Occipital lobe (tissue), 2 donors: Measurements from ENCODE around the gene ZNF618. TPM values are rescaled to one million over a fixed set of nuclear protein-coding genes. Genes with fewer than 3 reads are reported as not detected.

Experiments
- DNase-seq: peaks from one replicate; lab custom pipeline; 2025; lab: John Stamatoyannopoulos, UW
- total RNA-seq: library from RNA; depleted of rRNA; stranded (reverse); fragments of >200 nt; gene quantifications from one replicate; pipeline ENCODE4 v1.2.3, GENCODE V29; 2014

Gene ZNF618, protein sequence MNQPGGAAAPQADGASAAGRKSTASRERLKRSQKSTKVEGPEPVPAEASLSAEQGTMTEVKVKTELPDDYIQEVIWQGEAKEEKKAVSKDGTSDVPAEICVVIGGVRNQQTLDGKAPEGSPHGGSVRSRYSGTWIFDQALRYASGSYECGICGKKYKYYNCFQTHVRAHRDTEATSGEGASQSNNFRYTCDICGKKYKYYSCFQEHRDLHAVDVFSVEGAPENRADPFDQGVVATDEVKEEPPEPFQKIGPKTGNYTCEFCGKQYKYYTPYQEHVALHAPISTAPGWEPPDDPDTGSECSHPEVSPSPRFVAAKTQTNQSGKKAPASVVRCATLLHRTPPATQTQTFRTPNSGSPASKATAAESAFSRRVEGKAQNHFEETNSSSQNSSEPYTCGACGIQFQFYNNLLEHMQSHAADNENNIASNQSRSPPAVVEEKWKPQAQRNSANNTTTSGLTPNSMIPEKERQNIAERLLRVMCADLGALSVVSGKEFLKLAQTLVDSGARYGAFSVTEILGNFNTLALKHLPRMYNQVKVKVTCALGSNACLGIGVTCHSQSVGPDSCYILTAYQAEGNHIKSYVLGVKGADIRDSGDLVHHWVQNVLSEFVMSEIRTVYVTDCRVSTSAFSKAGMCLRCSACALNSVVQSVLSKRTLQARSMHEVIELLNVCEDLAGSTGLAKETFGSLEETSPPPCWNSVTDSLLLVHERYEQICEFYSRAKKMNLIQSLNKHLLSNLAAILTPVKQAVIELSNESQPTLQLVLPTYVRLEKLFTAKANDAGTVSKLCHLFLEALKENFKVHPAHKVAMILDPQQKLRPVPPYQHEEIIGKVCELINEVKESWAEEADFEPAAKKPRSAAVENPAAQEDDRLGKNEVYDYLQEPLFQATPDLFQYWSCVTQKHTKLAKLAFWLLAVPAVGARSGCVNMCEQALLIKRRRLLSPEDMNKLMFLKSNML
- total RNA-seq: 5.8 TPM

DNA sequence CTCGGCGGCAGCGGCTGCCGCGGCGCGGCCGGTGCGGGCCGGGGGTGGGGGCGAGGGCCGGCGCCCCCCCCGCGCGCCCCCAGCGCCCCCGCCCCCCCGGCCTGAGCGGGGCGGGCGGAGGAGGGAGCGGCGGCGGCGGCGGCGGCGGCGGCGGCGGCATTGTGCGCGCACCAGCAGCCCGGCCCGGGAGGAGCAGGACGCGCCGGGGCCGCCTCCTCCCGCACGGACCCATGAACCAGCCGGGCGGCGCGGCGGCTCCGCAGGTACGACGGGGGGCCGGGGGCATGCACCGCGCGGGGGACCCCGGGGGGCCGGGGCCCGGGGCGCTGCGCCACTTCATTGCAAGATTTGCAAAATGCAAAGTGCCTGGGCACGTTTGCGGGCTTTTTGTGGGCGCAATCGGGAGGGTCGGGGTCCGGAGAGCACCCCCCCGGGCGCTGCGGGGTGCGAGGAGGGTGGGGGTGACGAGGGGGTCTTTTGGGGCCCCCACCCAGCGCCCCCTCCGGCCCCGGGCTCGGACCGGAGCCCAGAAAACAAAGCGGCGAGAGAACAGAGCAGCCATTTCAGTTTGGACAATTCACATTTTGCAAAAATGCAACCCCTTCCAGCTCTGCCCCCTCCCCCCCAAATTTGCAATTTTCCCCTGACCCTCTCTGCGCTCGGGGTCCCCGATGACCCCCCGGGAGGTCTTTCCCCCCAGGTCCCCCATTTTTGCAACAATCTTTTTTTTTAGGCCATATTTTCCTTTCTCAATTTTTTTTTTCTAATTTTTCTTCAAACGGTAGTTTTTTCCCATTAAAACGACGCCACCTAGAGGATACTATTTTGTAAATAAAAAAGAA is at the start of gene ZNF618:
TSS of gene ZNF618 (plus strand) at position 159 of the 842 bp plus-strand sequence. CDS start at position 231, 72 bp downstream.
- DNase-seq: no peak

DNA sequence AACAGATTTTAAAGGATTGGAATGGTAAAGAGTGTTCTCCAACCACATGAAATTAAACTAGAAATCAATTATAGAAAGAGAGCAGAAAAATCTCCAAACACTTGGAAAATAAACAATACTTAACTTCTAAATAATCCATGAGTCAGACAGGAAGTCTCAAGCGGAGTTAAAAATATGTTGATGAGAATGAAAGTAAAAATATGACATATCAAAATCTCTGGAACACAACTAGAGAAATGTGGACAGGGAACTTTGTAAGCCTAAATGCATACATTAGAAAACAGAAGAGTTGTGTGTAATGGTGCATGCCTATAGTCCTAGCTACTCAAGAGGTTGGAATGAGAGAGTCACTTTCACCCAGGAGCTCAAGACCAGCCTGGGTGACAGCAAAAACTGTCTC is 47.9 kb upstream of the ZNF618 start:
- no peak for DNase-seq

DNA sequence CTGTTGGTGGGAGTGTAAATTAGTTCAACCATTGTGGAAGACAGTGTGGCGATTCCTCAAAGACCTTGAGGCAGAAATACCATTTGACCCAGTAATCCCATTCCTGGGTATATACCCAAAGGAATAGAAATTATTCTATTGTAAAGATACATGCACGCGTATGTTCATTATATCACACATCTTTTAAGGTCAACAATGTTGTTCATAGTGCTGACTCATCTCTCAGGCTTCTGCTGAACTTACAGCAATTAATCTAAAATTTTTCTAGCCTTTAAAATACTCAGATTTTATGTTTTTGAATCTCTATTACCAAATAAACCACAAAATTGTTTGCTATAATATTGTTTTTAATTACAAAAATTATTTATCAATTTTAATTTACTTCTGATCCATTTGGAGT is 38.8 kb upstream of the ZNF618 start:
- DNase-seq: no peak

DNA sequence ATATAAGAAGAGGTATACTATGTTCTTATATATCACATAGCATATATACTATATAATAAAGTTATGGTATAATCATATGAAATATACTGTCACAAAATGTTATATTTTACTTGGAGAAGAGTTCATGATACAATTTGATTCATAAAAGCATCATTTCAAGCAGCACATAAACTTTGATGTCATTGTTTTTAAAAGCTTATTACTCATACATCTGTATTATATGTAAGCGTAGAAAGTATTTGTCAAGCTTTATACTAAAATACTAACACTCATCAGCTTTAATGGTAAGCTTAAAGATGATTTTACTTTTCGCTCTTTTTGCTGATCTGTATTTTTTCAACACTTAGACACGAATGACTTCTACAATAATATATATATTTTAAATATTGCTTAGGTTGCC is 34.0 kb upstream of the ZNF618 start:
- no peak for DNase-seq

DNA sequence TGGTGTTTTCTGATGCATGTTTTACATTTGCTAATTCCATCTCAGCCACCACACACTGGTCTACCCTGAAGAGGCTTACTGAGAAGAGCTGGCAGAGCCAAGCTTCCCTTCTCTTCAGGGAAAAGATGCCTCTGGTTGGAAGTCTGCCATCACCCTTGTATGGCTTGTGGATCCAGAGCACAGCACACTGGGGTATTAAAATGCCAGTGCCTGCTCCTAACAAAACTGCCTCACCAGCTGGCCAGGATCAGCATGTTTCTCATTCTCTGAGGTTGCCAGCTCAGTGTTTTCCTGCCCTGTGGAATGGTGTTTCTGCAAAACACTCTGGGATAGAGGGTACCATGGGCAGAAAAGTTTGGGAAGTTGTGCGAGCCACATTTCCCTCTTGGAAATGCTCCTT is 31.6 kb upstream of the ZNF618 start:
- DNase-seq: no peak

DNA sequence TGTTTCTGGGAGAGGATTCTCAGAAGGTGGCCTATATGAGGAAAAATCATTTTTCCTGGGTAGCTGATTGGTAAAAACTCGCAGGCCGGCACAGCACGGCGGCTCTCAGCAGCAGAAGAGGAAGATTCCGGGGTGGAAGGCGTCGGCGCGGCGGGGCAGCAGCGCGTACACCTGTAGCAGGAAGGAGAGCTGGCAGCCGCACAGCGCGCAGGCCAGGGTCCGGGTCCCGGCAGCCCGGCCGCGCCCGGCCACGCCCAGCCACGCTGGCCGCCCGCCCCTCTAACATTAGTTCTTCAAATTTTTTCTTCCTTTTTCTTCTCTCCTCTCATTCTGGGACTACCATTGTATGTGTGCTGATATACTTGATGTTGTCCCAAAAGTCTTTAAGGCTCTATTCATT is 24.8 kb upstream of the ZNF618 start:
- no peak for DNase-seq

DNA sequence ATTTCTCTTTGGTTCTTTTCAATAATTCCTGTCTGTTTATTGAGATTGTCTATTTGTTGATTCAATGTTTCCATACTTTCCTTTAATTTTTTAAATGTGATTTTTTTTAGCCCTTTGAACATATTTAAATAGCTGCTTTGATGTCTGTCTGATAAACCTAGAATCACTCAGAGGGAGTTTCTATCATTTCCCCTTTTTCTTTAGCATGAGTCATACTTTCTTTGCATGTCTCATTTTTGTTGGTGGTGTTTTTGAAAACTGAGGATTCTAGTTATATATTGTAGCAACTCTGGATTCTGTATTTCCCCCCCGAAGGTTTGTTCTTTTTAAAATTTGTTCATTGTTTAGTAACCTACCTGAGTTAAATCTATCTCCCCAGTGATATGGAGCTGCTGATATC is 24.2 kb upstream of the ZNF618 start:
- DNase-seq: no peak

DNA sequence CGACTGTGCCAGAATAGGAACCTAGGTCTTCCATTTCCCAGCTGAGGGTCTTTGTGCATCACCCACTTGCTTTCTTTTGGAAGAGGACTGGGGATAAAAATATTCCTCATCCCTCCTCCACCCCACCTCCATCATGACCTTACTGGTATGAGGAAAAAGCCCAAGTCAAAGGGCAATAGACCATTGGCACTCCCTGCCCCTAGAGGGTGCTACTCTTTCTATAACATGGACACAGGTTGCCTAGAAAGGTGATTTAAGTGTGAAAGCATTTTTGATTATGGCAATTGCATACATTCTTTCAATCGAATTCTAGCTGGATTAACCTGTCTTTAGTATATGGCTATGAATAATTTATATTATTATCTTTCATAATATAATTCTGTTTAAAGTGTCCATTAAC is 22.8 kb upstream of the ZNF618 start:
- DNase-seq: no peak

DNA sequence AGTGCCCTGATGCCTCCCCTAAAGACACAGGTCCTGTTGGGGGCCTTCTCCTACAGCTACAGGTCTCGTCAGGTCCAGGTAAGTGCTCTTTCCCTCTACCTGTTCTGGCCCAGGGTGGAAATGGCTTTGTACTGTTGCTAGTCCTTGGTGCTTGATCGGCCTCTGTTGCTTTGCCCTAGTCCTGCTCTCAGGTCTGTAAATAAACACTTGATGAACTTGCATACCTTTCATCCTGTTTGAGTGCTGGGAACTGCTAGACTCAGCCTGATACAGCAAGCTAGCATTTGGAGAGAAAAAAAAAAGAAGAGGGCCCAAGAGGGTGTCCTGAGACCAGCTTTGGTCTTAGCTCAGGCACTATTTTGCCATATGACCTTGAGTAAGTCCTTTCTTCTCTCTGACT is 21.8 kb upstream of the ZNF618 start:
- DNase-seq: no peak

DNA sequence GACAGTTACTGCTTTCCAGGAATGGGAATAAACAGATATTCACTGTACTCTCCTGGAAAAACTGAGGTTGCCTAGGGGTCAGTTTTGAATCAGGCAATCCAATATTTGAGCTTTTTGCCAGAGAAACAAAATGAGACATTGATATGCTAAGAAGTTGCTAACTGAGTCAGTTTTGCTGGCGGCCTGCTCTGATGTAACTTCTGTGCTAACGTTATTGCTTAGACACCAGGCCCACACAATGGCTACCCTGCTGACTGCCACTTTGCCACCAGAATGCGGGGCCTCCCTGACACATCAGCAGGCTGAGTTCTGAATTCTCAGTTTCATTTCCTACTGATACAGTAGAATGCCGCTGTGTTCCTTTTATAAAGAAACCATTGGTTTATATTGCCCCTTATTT is 18.2 kb upstream of the ZNF618 start:
- DNase-seq: no peak

DNA sequence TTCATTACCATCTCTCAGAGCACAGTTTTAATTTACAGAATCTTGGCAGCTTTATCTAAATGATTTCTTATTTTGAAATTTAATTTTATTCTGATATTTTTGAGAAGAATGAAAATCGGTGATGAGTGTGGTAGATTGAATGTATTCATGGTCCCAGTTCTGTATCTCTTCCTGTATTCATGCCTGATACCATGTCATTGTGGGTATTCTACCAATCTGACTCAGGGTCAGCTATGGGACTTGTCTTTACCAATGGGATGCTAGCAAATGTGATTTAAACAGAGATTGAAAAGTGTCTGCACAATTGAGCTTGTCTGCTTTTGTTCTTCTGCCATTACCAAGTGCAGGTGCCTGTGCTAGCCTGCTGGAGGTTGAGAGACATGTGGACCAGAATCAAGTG is 17.8 kb upstream of the ZNF618 start:
- no peak for DNase-seq

DNA sequence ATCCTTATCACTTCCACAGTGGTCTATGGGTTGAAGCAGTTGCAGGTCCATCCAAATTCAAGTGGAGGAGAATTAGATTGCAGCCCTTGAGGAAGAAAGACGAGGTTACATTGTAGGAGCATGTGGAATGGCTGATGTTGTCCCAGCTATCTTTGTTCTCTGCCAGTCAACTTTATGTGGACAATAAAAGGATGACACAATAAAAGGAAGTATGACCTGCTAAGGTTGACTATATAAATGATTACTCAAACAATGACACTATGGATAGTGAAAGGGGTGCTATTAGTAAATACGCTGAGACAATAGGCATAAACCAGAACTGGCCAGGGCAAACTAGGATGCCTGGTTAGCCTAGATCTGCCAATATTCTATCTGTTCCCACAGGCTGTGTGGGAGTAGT is 12.8 kb upstream of the ZNF618 start:
- no peak for DNase-seq

DNA sequence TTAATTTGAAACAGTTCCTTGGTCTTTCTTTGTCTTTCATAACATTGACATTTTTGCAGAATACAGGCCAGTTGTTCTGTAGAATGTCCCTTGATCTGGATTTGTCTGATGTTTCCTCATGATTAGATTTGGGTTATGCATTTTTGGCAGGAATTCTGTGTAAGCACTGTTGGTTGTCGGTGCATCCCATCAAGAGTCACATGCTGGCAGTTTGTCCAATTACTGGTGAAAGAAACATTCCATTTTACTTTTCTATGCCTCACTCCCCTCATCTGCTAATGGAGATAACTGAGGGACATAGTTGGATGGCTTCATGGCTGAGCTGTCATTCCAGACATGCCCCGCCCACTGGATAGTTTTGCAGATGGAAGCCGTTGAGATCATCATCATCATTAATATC is 7.6 kb upstream of the ZNF618 start:
- no peak for DNase-seq

DNA sequence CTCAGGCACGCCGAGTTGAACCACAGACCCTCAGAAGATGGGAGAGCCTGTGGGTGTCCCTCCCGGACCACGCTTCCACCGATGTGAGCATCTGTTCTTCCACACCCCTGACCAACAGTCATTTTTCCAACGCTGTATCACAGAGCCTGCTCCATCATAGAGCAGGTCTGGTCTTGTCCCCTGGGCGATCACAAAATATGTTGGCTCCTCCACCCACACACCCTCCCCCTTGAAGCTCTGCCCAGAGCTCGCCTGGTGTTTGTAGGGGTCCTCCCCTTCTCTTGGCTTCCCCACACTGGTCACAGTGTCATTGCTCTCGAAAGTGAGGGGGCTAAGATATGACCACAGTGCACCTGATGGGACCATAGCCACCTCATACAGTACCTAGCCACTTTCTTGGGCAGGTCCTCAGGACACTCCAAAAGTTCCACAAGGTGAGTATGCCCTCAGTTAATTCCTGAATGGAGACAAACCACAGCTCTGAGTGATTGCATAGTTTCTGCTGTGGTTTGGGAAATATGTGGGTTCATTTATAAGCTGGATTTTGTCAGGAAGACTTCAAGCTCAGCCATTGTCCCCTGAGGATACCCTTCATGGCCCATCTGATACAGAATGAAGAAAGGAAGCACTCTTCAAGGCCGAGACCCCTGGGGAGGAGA is 3.5 kb upstream of the ZNF618 start:
- DNase-seq: no peak

DNA sequence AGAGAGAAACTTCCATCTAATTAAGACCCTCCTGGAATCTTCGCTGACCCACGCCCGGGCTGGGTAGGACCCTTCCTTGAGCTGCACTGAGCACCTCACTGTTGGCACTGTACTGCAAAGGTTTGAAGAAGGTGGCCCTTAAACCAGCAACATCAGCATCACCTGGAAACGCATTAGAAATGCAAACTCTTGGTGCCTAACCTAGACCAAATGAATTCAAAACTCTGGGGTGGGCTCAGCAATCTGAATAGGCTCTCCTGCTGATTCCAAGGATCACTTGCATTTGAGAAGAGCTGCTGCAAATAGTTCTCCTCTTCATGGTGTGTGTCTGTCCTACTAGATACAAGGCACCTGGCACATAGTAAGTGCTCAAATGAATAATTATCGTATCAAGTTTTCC is 2.7 kb upstream of the ZNF618 start:
- DNase-seq: no peak

DNA sequence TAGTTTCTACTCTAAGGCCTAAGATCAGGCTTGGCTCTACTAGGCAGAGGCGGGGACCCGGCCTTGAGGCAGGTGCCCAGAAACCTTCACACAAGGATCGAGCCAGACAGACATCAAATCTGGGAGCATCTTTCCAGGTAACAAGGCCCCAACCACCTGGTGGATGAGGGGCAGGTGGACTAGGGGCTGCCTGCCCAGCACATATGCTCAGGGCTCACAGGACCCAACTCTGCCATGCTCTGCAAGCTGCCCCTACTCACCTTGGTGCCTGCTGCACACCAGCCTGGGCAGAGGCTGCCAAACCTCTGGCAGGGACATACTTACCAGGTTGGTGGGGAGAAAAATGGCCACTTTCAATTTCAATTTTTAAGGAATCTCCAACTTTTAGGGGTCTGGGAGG is 2.2 kb upstream of the ZNF618 start:
- no peak for DNase-seq

DNA sequence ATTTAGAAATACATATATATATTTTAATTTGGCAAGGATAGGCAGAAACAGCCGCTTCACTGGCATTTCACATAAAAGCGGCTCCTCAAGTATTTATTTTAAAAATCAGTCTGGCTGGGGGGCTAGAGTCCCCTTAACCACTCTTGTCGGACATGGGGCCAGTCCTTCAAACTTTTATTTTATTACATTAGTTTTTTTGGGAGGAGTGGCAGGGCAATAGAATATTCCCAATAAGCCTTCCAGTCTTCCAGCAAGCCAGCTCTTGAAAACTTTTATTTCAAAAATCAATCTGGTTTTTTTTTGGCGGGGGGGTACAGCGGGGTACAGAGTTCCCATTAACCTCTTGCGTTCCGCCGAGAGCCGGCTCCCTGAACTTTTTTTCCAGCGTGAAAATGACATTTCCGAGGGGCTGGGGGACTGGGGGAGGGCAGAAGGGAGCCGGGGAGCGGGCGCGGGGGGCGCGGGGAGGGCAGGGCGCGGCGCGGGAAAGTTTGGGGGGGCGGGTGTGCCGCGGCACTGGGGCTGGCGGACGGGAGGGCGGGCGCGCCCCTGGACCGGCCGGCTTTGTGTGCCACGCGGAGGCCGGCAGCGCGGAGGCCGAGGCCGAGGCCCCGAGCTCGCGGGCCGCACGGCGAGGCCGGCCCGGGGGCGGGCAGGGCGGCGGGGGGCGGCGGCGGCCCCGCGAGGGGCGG is 504 bp upstream of the ZNF618 start:
- no peak for DNase-seq

DNA sequence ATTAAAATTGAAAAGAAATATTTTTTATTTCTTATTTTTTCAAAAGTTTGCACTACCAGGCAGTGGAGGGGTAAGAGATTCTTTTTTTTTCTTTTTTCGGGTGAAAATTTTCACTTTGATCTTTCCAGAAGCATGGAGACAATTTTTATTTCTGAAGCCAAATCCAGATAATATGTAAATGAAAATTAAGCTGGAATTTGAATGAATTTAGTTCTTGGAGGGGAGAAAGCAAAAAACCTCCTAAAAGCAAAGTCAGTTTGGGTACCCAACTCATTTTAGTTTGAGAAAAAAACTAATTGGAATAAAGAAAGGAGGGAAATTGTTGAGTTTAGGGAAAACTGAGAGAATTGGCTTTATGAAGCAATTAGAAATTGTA is 872 bp downstream of the ZNF618 start:
- DNase-seq: no peak

DNA sequence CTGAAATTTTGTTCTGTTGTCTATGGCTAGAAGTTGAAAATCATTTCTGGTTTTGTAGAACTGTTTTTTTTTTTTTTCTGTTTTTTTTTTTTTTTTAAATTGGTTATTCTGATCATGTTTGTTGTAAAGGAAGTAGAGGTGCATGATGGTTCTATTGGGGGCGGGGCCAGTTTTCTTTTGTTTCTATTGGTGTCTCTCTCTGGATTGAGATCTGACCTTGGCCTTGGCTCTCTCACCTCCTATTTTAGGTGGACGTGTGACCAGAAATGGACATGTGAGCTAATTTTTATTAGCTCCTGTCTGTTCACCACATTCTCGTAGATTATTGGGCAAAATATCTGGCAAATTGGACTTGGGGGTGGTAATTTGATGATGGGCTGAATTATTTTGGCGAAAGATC is 3.2 kb downstream of the ZNF618 start:
- DNase-seq: no peak

DNA sequence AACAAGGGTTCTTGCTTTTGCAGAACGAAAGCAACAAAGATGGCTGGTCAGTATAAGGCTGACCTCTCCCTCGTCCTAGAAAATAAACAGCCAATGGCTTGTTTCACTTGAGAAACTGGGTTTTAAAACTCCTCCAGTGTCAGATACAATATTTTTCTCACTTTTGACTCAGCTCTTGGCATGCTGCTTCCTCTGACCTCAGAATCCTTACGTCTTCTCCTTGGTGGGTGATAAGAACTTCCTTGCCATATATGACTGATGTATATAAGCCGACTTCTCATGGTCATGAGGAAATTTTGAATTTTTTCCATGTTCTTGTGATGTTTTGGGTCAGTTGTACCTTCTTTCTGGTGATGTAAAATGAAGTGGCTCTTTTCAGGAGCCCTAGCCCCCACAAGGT is 3.8 kb downstream of the ZNF618 start:
- DNase-seq: no peak

DNA sequence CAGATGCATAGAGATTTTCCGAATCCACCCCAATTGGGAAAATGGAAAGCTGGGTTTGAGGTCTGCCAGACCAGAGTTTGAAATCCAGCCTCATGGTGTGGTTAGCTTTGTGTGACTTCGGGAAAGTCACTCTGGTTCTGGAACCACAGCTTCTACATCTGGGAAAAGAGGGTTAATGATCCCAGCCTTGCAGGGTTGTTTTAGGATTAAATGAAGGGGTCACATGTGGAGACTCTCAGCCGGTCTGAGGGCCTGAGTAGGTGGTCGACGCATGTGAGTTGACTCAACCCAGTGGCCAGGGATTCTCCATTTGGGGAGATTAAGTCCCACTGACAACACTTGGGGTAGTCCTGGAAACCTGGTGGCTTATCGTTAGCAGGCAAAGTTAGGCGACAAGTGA is 6.1 kb downstream of the ZNF618 start:
- no peak for DNase-seq
